H1 (cell line): ENCODE results near the gene SPOP. TPM values are rescaled to one million over a fixed set of nuclear protein-coding genes. Genes with fewer than 3 reads are reported as not detected.

Experiments used
- CTCF ChIA-PET: fragments of 300-600 bp; sonication (Branson Sonifier 250); formaldehyde crosslinking; loops from one replicate; lab custom pipeline; 2021; ENCODE audit not compliant: partially characterized antibody; lab: Charles Lee
- POLR2A ChIA-PET: fragments of 300-600 bp; sonication (Branson Sonifier 250); formaldehyde crosslinking; loops from one replicate; lab custom pipeline; 2021; ENCODE audit warnings: inconsistent platforms; ENCODE audit not compliant: partially characterized antibody; lab: Charles Lee
- DNase-seq, 2 experiments: peaks; one replicate each; pipeline versions ENCODE4 v3.0.0 to v3.0.0-alpha.2; 2010 to 2022; ENCODE audit warnings: low spot score in 2 of 2, low read depth in 1 of 2, mixed read lengths in 1 of 2
- FAIRE-seq: peaks from 2 replicates; lab custom pipeline; 2011; peaks lifted over from hg19 to GRCh38; lab: Jason Lieb, UNC
- H2AFZ ChIP-seq: 2 replicates; pipeline ENCODE4 v1.8.1; 2012; ENCODE audit warnings: low read length, inconsistent platforms
- H2AK5ac ChIP-seq: 2 replicates; pipeline ENCODE4 v1.6.1; 2013; ENCODE audit warnings: low read depth, low read length
- H2BK120ac ChIP-seq: replicated peaks from 2 replicates; pipeline ENCODE3; 2013; ENCODE audit warnings: low read depth, low read length, inconsistent platforms
- H2BK12ac ChIP-seq: 2 replicates; pipeline ENCODE4 v1.6.1; 2013; ENCODE audit warnings: low read depth, low read length
- H2BK15ac ChIP-seq: 2 replicates; pipeline ENCODE4 v1.6.1; 2013; ENCODE audit warnings: low read length
- H2BK20ac ChIP-seq: 2 replicates; pipeline ENCODE4 v1.6.1; 2013; ENCODE audit warnings: low read length
- H2BK5ac ChIP-seq: 2 replicates; pipeline ENCODE4 v1.6.1; 2013; ENCODE audit warnings: low read depth, low read length
- H3K14ac ChIP-seq: 2 replicates; pipeline ENCODE4 v1.6.1; 2013; ENCODE audit warnings: inconsistent platforms; ENCODE audit not compliant: insufficient read length
- H3K18ac ChIP-seq: 2 replicates; pipeline ENCODE4 v1.6.1; 2013; ENCODE audit warnings: low read length; ENCODE audit errors: extremely low read depth
- H3K23ac ChIP-seq: 2 replicates; pipeline ENCODE4 v1.6.1; 2013; ENCODE audit warnings: inconsistent platforms; ENCODE audit not compliant: insufficient read length
- H3K23me2 ChIP-seq: 2 replicates; pipeline ENCODE4 v1.6.1; 2013; ENCODE audit warnings: low read depth, low read length
- H3K27ac ChIP-seq: 2 replicates; pipeline ENCODE4 v1.6.1; 2011; ENCODE audit warnings: low read depth, low read length, inconsistent platforms
- H3K27me3 ChIP-seq, 4 experiments: replicated peaks in 1 of 4; 1 replicate in 1 of 4; 2 replicates in 3 of 4; pipeline versions ENCODE4 v1.6.1 to v1.8.1; 2011 to 2013; ENCODE audit warnings: low read length in 3 of 4, mild to moderate bottlenecking in 3 of 4, inconsistent platforms in 2 of 4, mixed read lengths in 2 of 4, moderate library complexity in 1 of 4; ENCODE audit not compliant: control insufficient read depth in 3 of 4, insufficient read depth in 3 of 4; ENCODE audit errors: extremely low read depth in 1 of 4
- H3K36me3 ChIP-seq, 4 experiments: 2 replicates each; pipeline versions ENCODE4 v1.6.1 to v1.8.1; 2011 to 2013; ENCODE audit warnings: mild to moderate bottlenecking in 4 of 4, low read length in 3 of 4, moderate library complexity in 2 of 4, control low read depth in 1 of 4, inconsistent platforms in 1 of 4; ENCODE audit not compliant: insufficient read depth in 4 of 4, control insufficient read depth in 2 of 4
- H3K4ac ChIP-seq: replicated peaks from 2 replicates; pipeline ENCODE3; 2013; ENCODE audit warnings: low read length, low read depth, mixed read lengths, inconsistent platforms; ENCODE audit not compliant: insufficient read length
- H3K4me1 ChIP-seq, 4 experiments: replicated peaks in 1 of 4; 1 replicate in 1 of 4; 2 replicates in 3 of 4; pipeline versions ENCODE4 v1.6.1 to v1.8.1; 2011 to 2013; ENCODE audit warnings: low read length in 3 of 4, inconsistent platforms in 2 of 4, mixed read lengths in 1 of 4; ENCODE audit not compliant: insufficient read depth in 4 of 4, control insufficient read depth in 3 of 4
- H3K4me2 ChIP-seq, 2 experiments: 2 replicates each; pipeline versions ENCODE4 v1.6.1 to v1.8.1; 2011 to 2013; ENCODE audit warnings: low read depth in 2 of 2, low read length in 2 of 2, control low read depth in 1 of 2, inconsistent platforms in 1 of 2, mild to moderate bottlenecking in 1 of 2; ENCODE audit not compliant: insufficient read depth in 1 of 2
- H3K4me3 ChIP-seq, 4 experiments: fragments of 200-600, 300-600 bp in 1 of 4; sonication (generic), shearing (Covaris generic), sonication (Bioruptor Twin) in 1 of 4; 2 replicates each; pipeline versions ENCODE4 v1.5.1 to v1.8.1; 2011 to 2016; ENCODE audit warnings: low read length in 4 of 4, low read depth in 3 of 4, control low read depth in 2 of 4, inconsistent platforms in 2 of 4, mild to moderate bottlenecking in 2 of 4, mixed read lengths in 1 of 4, moderate library complexity in 1 of 4; ENCODE audit not compliant: insufficient read depth in 2 of 4; ENCODE audit errors: extremely low read depth in 1 of 4
- H3K56ac ChIP-seq: replicated peaks from 2 replicates; pipeline ENCODE3; 2013; ENCODE audit warnings: low read depth, mild to moderate bottlenecking, mixed read lengths, low read length, inconsistent platforms; ENCODE audit not compliant: insufficient read length
- H3K79me1 ChIP-seq: 2 replicates; pipeline ENCODE4 v1.6.1; 2013; ENCODE audit warnings: low read depth, low read length, control low read depth
- H3K79me2 ChIP-seq, 2 experiments: 2 replicates each; pipeline versions ENCODE4 v1.6.1 to v1.8.1; 2012 to 2013; ENCODE audit warnings: low read length in 2 of 2, mild to moderate bottlenecking in 2 of 2, inconsistent platforms in 1 of 2; ENCODE audit not compliant: insufficient read depth in 2 of 2, control insufficient read depth in 1 of 2
- H3K9ac ChIP-seq, 4 experiments: replicated peaks in 1 of 4; 1 replicate in 1 of 4; 2 replicates in 3 of 4; pipeline versions ENCODE4 v1.6.1 to v1.8.1; 2011 to 2013; ENCODE audit warnings: low read depth in 3 of 4, low read length in 3 of 4, control low read depth in 2 of 4, mild to moderate bottlenecking in 2 of 4, moderate library complexity in 2 of 4, inconsistent platforms in 1 of 4; ENCODE audit errors: extremely low read depth in 1 of 4
- H3K9me3 ChIP-seq, 2 experiments: 2 replicates each; pipeline versions ENCODE4 v1.6.1 to v1.8.1; 2012 to 2013; ENCODE audit warnings: mild to moderate bottlenecking in 2 of 2, moderate library complexity in 2 of 2, control low read depth in 1 of 2, inconsistent platforms in 1 of 2, low read depth in 1 of 2, low read length in 1 of 2, mixed read lengths in 1 of 2; ENCODE audit not compliant: insufficient read depth in 2 of 2
- H4K20me1 ChIP-seq, 2 experiments: replicated peaks in 1 of 2; 2 replicates each; pipeline versions ENCODE3 to v1.8.1; 2011 to 2013; ENCODE audit warnings: inconsistent platforms in 2 of 2, low read length in 2 of 2, mild to moderate bottlenecking in 1 of 2; ENCODE audit not compliant: insufficient read depth in 2 of 2, control insufficient read depth in 1 of 2
- H4K5ac ChIP-seq: 2 replicates; pipeline ENCODE4 v1.6.1; 2013; ENCODE audit warnings: low read length, low read depth, mixed read lengths, inconsistent platforms; ENCODE audit not compliant: insufficient read length
- H4K8ac ChIP-seq: 2 replicates; pipeline ENCODE4 v1.8.0; 2013; ENCODE audit warnings: mild to moderate bottlenecking, moderate library complexity, low read length, inconsistent platforms; ENCODE audit not compliant: insufficient read depth; ENCODE audit errors: extremely low read depth
- H4K91ac ChIP-seq: replicated peaks from 2 replicates; pipeline ENCODE3; 2013; ENCODE audit warnings: low read length, mixed read lengths, inconsistent platforms; ENCODE audit not compliant: insufficient read length
- SIN3A ChIP-seq, 2 experiments: IDR thresholded peaks in 1 of 2; conservative IDR thresholded peaks in 1 of 2; 2 replicates each; pipeline ENCODE4 v1.6.1; 2011 to 2012; ENCODE audit warnings: low read length in 2 of 2, improper control_type of control experiment in 1 of 2, low read depth in 1 of 2, mild to moderate bottlenecking in 1 of 2
- SIX5 ChIP-seq: IDR thresholded peaks from 2 replicates; pipeline ENCODE4 v1.6.1; 2011; ENCODE audit warnings: mild to moderate bottlenecking, low read depth, low read length
- WGBS, 2 experiments: shearing (Covaris generic) in 1 of 2; methylation state at CpG; one replicate each; pipeline versions ENCODE4 v1.1.6 to v1.1.7; 2013 to 2015; ENCODE audit warnings: low lambda C conversion rate in 2 of 2, mixed read lengths in 2 of 2, inconsistent platforms in 1 of 2, low coverage in 1 of 2, missing lambda C conversion rate in 1 of 2; ENCODE audit not compliant: insufficient replicate concordance in 2 of 2, insufficient coverage in 1 of 2, insufficient read length in 1 of 2; ENCODE audit errors: extremely low coverage in 1 of 2, missing lambda C conversion rate in 1 of 2; 5-methylcytosine and 5-hydroxymethylcytosine counted together
- polyA plus RNA-seq, 7 experiments: library from polyadenylated mRNA; depleted of rRNA in 3 of 7; stranded (reverse) in 5 of 7; unstranded in 2 of 7; fragments of >200 nt in 5 of 7; fragments of 200-250 nt in 2 of 7; gene quantifications; 1 replicate in 5 of 7; 2 replicates in 1 of 7; 4 replicates in 1 of 7; pipeline versions ENCODE4 v1.2.1 to v1.2.3, GENCODE V29; 2011 to 2013; ENCODE audit warnings: missing spikeins in 2 of 7, mixed read lengths in 2 of 7
- total RNA-seq: library from RNA; stranded (reverse); fragmentation: NEBNext Ultra II Directional; extraction: Animal tissue kit (Norgen Biotek cat#: 25700); gene quantifications from 2 replicates; pipeline ENCODE4 v1.2.1, GENCODE V29; 2021

Gene SPOP
- total and polyA plus RNA-seq, 2 of the 8 experiments (the other 6 are each of a cell fraction or from before 2014, with no cell fraction given), result 13.3 to 25.6 TPM

DNA sequence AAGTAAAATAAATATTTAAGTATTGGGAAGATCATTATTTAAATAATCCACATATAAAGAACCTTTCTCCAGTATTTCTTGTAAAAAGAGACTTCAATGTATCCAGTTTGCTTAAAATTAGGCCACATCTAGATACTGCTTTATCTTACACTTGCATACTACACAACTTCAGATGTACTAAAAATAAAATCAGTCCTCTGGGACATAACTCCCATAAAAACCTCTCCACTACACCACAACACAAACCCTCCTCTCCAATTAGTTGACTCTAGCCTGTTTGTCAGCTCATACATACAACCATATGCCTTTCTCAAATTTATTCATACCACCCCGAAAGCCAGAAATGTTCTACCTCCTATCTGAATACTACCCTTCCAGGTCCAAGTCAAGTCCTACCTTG lies 21.6 kb downstream of the SPOP start:
- peaks cover 3 to 61% of the 10 kb centered on the region in 2 experiments; a peak in 2 of 4 replicates for H3K79me2 ChIP-seq
- H2BK5ac ChIP-seq, result no peak overlapping the region
- no peak overlapping the region for H3K18ac ChIP-seq
- CTCF ChIA-PET, result no interaction called here
- H2BK15ac ChIP-seq, result no peak overlapping the region
- no peak overlapping the region for H3K4me3 ChIP-seq
- TF ChIP-seq SIN3A (conservative IDR thresholded peaks at IDR 0.05 in 1 of 2, IDR thresholded peaks at IDR 0.05 in 1 of 2; ENCODE audit: low read depth in 1 of 2, low read length in 2 of 2) (no peak), SIX5 (no peak)
- H3K27ac ChIP-seq, result no peak overlapping the region
- H4K91ac ChIP-seq, result no peak overlapping the region
- H3K56ac ChIP-seq, result no peak overlapping the region
- no peak overlapping the region for H4K8ac ChIP-seq
- H2AK5ac ChIP-seq, result no peak overlapping the region
- no peak for DNase-seq
- H2AFZ ChIP-seq, result no peak overlapping the region
- H3K9ac ChIP-seq, result no peak overlapping the region
- POLR2A ChIA-PET, result no interaction called here
- no peak overlapping the region for H3K4me2 ChIP-seq
- peaks cover 2 to 6% of the 10 kb centered on the region in 2 experiments for H4K20me1 ChIP-seq
- H2BK20ac ChIP-seq, result no peak overlapping the region
- no peaks in the 10 kb centered on the region for H3K4me1 ChIP-seq
- H3K14ac ChIP-seq, result no peak overlapping the region
- no peaks in the 10 kb centered on the region for H3K27me3 ChIP-seq
- H3K4ac ChIP-seq, result no peak overlapping the region
- WGBS, 2 experiments, result 100% methylated on average over 1 of the region's 1 CpG; no CpG with 5 or more reads in 1 of the 2 experiments
- no peaks in the 10 kb centered on the region for H3K9me3 ChIP-seq
- no peak overlapping the region for H4K5ac ChIP-seq
- H3K23ac ChIP-seq, result no peak overlapping the region
- no peak overlapping the region for H2BK120ac ChIP-seq
- H2BK12ac ChIP-seq, result no peak overlapping the region
- H3K79me1 ChIP-seq, result peaks cover 5% of the 10 kb centered on the region
- H3K36me3 ChIP-seq, result no peaks in the 10 kb centered on the region; a peak in 1 of 8 replicates
- FAIRE-seq, result no peak
- no peaks in the 10 kb centered on the region for H3K23me2 ChIP-seq
